ENCODE measurements around the gene CCDC27. TPM values are rescaled to one million over a fixed set of nuclear protein-coding genes. Genes with fewer than 3 reads are reported as not detected.

Gene CCDC27
- total and polyA plus RNA-seq, 7 donors: not detected

- Histone ChIP-seq H3K27ac (no peak overlapping the region), H3K27me3 (peaks cover 22 to 63% (median 46%) of the 10 kb centered on the region in 3 donors), H3K4me1 (no peaks in the 10 kb centered on the region), H3K9me3 (no peaks in the 10 kb centered on the region), H3K36me3 (no peaks in the 10 kb centered on the region), H3K4me3 (no peak overlapping the region)
- intact Hi-C loops (cut with DNase I): no loop called here
- 74 to 85% methylated on average over 19 of the region's 19 CpGs for WGBS, 2 donors
- DNase-seq: no peak
- TF ChIP-seq EP300 (IDR thresholded peaks at IDR 0.05) (no peak), POLR2AphosphoS5 (IDR thresholded peaks at IDR 0.05) (no peak), CTCF (IDR thresholded peaks at IDR 0.05) (no peak), POLR2A (IDR thresholded peaks at IDR 0.05) (no peak)
Observed at GRCh38 chr1:3705341-3705950, 46.8 kb upstream of the CCDC27 start.

- DNase-seq: no peak
- TF ChIP-seq POLR2A (IDR thresholded peaks at IDR 0.05) (no peak), EP300 (IDR thresholded peaks at IDR 0.05) (no peak), POLR2AphosphoS5 (IDR thresholded peaks at IDR 0.05) (no peak), CTCF (IDR thresholded peaks at IDR 0.05) (no peak)
- Histone ChIP-seq H3K4me1 (no peaks in the 10 kb centered on the region), H3K4me3 (no peak overlapping the region), H3K27ac (no peak overlapping the region), H3K36me3 (no peaks in the 10 kb centered on the region), H3K27me3 (peaks cover 22 to 73% (median 57%) of the 10 kb centered on the region in 3 donors), H3K9me3 (no peaks in the 10 kb centered on the region)
- intact Hi-C loops (cut with DNase I): no loop called here
- WGBS, 2 donors: 79 to 85% methylated on average over 26 of the region's 26 CpGs
Observed at GRCh38 chr1:3706651-3707297, 45.5 kb upstream of the CCDC27 start.

GRCh38 chr1:3707298-3707938 lies 44.8 kb upstream of the CCDC27 start:
- Histone ChIP-seq H3K27me3 (peaks cover 22 to 73% (median 54%) of the 10 kb centered on the region in 3 donors), H3K27ac (no peak overlapping the region), H3K9me3 (no peaks in the 10 kb centered on the region), H3K4me3 (no peak overlapping the region), H3K4me1 (no peaks in the 10 kb centered on the region), H3K36me3 (no peaks in the 10 kb centered on the region)
- 38 to 50% methylated on average over 35 of the region's 35 CpGs for WGBS, 2 donors
- DNase-seq: no peak
- TF ChIP-seq CTCF (IDR thresholded peaks at IDR 0.05): no peak
- TF ChIP-seq POLR2AphosphoS5 (IDR thresholded peaks at IDR 0.05): no peak
- no peak for TF ChIP-seq EP300 (IDR thresholded peaks at IDR 0.05)
- no peak for TF ChIP-seq POLR2A (IDR thresholded peaks at IDR 0.05)
- intact Hi-C loops (cut with DNase I): no loop called here

GRCh38 chr1:3707939-3708328 lies 44.3 kb upstream of the CCDC27 start:
- intact Hi-C loops (cut with DNase I): no loop called here
- peaks cover 22 to 73% (median 52%) of the 10 kb centered on the region in 3 donors for H3K27me3 ChIP-seq
- 72 to 73% methylated on average over 11 of the region's 11 CpGs for WGBS, 2 donors

More at GRCh38 chr1:3707939-3708328, 44.3 kb upstream of the CCDC27 start:
- no peak for DNase-seq
- no peaks in the 10 kb centered on the region for H3K36me3 ChIP-seq
- TF ChIP-seq POLR2AphosphoS5 (IDR thresholded peaks at IDR 0.05) (no peak), CTCF (IDR thresholded peaks at IDR 0.05) (no peak), EP300 (IDR thresholded peaks at IDR 0.05) (no peak), POLR2A (IDR thresholded peaks at IDR 0.05) (no peak)
- no peaks in the 10 kb centered on the region for H3K4me1 ChIP-seq
- no peak overlapping the region for H3K27ac ChIP-seq
- no peak overlapping the region for H3K4me3 ChIP-seq
- no peaks in the 10 kb centered on the region for H3K9me3 ChIP-seq

Data from sigmoid colon (tissue), 7 donors.